Left colon (tissue), 2 donors: ENCODE measurements around the gene AKAP6. TPM values are rescaled to one million over a fixed set of nuclear protein-coding genes. Genes with fewer than 3 reads are reported as not detected.

Experiments used
- ATAC-seq: fragments of 200-7000 bp; cut with Tn5 transposase; one replicate; pipeline ENCODE4 v1.9.1; 2020; ENCODE audit warnings: mild to moderate bottlenecking, moderate library complexity
- DNase-seq, 2 donors: peaks; one replicate each; pipeline ENCODE4 v3.0.0-alpha.2; 2020
- intact Hi-C, 2 donors: fragments of 100-400 bp; cut with DNase I in 1 of 2; cut with micrococcal nuclease in 1 of 2; formaldehyde crosslinking; loops; one replicate each; pipeline versions ENCODE4 v1.11.2 to v1.14.0; 2022; cut with DNase I, micrococcal nuclease
- total RNA-seq, 2 donors: library from RNA; stranded (reverse); fragmentation: NEBNext Ultra II Directional; extraction: Animal tissue kit (Norgen Biotek cat#: 25700); gene quantifications; one replicate each; pipeline ENCODE4 v1.2.1, GENCODE V29; 2021
- donor health status: DM: no; HTN: no; CAD: no.
- donor health status: DM: yes; HTN: yes; CAD: no.

The AKAP6 gene
- total RNA-seq, 2 donors from 2014 or later, result 3.4 to 7.6 TPM

DNA sequence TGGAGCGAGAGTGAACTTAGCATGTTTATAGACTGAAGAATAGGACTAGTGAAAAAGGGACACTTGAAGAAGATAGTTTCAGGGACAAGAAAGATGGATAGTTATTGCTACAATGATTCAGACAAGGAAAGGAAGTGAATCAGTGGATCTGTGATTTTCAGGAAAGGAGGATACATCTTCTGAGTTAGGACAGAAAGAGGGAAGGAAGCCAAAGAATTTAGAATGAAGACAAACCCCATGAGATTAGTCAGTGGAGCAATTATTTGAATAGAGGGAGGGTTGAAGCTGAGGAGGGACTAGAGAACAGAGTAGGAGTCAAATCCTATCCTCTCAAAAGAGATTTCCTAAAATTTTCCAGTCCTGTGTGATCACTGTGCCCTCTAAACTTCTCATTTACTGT lies 282.7 kb downstream of the AKAP6 start:
- intact Hi-C loops, result no loop called here
- DNase-seq, result no peak
- no peak for ATAC-seq

DNA sequence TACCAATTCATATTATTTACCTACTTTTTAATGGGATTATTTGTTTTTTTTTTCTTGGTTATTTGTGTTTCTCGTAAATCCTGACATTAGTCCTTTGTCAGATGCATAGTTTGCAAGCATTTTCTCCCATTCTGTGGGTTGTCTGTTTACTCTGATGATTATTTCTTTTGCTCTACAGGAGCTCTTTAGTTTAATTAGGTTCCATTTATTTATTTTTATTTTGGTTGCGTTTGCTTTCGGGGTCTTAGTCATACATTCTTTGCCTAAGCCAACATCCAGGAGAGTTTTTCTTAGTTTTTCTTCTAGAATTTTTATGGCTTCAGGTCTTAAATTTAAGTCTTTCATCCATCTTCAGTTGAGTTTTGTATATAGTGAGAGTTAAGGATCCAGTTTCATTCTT lies 289.9 kb downstream of the AKAP6 start:
- intact Hi-C loops, result no loop called here
- ATAC-seq (no peak), DNase-seq (no peak)

DNA sequence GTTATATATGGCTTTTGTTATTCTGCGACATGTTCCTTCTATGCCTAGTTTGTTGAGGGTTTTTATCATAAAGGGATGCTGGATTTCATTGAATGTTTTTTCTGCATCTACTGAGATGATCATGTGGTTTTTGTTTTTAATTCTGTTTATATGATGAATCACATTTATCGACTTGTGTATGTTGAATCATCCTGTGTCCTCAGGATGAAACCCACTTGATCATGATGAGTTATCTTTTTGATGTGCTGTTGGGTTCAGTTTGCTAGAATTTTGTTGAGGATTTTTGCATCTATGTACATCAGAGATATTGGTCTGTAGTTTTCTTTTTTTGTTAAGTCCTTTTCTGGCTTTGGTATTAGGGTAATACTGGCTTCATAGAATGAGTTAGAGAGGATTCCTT lies 291.2 kb downstream of the AKAP6 start:
- intact Hi-C loops, result no loop called here
- ATAC-seq (no peak), DNase-seq (no peak)

GRCh38 chr14:32620724-32621123 lies 291.6 kb downstream of the AKAP6 start:
- DNase-seq, result no peak
- no peak for ATAC-seq
- intact Hi-C loops, result no loop called here

DNA sequence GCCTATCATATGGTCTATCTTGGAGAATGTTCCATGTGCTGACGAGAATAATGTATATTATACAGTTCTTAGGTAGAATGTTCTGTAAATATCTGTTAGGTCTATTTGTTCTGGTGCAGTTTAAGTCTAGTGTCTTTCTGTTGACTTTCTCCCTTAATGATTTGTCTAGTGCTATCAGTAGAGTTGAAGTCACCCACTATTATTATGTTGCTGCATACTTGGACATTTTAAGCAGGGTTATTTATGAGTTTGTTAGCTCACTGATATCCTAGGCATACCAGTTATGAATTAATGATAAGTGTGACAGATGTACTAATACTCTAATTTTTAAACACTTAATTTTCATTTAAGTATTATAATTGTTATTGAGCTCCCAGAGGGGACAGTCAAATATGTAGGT lies 292.5 kb downstream of the AKAP6 start:
- intact Hi-C loops, result no loop called here
- DNase-seq (no peak), ATAC-seq (no peak)

DNA sequence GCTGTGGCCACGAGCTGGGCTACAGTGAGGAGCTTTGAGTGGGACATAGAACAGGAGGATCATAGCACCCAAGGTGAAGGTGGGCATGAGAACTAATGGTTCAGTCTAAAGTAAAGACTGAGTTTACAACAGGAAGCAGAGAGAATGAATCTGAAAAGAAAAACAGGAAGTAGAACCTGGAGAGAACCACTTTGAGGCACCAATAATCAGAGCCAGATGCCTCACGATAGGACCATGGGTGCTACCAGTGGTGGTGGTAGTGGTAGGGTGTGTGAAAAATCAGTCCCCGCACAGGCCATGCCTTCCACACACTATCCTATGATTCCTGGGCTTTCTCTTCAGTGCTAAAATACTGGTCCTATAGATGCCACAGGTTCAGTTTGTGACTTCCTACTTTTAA lies 293.6 kb downstream of the AKAP6 start:
- intact Hi-C loops, result no loop called here
- ATAC-seq, result no peak
- no peak for DNase-seq

DNA sequence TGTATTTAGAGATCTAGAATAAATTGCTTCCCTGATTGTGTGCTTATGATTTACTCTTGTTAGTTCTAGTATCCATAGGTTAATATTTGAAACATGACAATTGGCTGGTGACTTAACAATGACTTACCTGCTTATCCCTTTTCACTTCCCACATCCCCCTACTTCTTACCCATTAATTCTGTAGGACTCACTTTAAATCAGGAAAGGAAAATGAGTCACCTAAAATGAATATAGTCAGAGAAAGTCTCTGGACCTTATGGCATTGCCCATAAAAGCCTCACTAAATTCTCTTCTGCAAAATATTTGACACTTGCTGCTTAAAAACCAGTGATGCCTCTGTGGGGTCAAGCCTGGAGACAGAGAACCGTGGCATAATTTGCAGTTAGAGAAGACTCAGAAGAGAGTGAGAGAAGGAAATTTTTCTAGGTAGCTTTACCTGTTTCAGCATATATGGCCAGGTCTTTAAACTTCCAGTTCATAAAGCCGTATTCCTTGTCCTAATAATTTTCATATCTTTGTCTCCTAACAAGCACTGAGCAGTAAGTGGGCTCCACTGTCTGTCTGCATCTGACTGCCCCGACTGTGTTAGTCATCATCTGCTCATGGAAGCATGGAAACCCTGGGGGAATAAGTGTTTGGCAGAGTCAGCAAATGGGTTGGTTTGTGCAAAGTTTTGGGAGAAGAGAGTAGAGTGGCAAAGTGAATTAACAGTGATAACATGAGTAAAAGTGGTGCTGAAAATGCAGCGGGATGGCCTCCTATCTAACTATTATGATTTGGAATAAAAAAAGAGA lies 294.4 kb downstream of the AKAP6 start:
- ATAC-seq (no peak), DNase-seq (no peak)
- intact Hi-C loops, result no loop called here

- DNase-seq (no peak), ATAC-seq (no peak)
- intact Hi-C loops, result no loop called here
Observed at GRCh38 chr14:32625211-32625610, 296.1 kb downstream of the AKAP6 start.

DNA sequence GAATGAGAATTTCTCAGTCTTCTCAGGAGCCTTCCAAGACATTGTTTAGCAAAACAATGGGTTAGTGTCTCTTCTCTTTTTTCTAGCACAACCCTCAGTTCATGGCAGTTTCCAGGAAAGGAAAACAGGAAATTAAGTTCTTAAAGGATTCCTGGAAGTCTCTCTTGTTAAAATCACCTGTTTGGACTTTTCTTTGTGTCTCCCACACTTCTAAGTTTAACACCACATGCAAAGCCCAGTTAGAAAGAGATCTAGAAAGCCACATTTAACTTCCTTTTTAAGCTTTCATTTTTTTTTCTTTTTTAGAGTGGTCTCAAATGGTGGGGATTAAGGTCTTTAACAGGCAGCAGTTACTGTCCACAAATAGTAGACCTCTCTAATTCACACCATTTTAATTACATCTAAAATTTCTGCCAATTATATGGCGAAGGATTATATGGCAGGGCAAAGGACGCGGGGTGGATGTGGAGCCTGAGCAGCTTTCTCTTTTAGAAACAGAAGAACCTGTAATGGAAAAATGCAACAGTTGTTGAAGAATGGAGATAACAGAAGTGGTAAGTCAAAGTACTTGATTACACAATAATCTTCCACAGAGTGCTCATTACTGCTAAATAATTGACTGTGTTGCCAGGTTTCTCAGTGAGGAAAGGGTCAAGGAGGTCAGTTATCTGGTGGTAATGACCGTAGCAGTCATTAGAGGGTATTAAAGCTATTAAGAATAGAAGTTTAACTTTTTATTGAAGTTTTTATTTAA lies 298.6 kb downstream of the AKAP6 start:
- no peak for ATAC-seq
- intact Hi-C loops, result no loop called here
- DNase-seq, result no peak

GRCh38 chr14:32629236-32629635 lies 300.1 kb downstream of the AKAP6 start:
- intact Hi-C loops, result no loop called here
- ATAC-seq, result no peak
- DNase-seq, result no peak

GRCh38 chr14:32630701-32631100 lies 301.6 kb downstream of the AKAP6 start:
- no peak for DNase-seq
- ATAC-seq, result no peak
- intact Hi-C loops, result no loop called here

GRCh38 chr14:32633224-32633859 lies 304.2 kb downstream of the AKAP6 start:
- intact Hi-C loops, result no loop called here
- ATAC-seq, result no peak

DNA sequence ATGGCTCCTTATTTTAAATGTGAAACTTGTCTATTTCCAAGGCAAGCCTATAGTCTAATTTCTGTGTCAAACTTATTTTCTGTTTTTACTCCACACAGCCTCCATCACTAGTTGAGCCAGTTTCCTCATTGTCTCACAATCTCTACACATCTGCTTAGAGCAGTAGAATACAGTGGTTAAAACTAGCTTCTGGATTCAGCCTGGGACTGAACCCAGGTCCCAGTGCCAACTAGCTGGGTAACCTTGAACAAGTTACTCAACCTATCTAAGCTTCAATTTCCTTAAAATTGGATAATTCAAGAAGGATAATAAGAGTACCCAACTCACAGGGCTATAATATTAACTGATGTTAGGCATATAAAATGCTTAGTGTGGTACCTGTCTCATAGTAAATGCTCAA lies 304.8 kb downstream of the AKAP6 start:
- no peak for DNase-seq
- no peak for ATAC-seq
- intact Hi-C loops, result no loop called here

More at GRCh38 chr14:32633224-32633859, 304.2 kb downstream of the AKAP6 start:
- DNase-seq, result no peak

DNA sequence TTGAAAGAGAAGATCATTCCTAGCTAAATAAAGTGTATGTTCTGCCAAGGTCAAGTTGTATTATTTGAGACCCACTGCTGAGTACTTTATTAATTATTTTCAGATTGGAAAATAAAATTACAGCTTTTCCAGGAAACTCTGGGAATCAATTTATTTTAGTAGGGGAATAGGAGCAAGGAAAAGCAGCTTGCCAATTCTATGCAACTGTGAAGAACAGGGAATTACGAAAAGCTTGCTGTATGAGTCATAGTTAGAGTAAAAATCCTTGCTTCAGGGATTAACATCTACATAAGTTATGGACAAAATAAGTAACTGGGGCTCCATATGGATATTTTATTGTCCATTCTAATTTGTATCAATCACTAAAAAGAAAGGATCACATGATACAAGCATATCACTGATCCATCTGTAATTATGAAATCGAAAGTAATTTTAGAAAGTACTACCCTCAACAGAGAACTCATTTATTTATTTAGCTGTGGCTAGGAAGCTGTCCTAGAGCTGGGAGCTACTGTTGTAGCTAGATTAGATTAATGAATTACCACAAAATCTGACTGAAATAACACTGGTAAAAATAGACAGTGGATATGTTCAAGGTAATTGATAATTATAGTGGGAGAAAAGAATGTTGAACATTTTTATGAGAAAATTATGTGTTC lies 306.1 kb downstream of the AKAP6 start:
- intact Hi-C loops, result no loop called here
- DNase-seq, result no peak
- no peak for ATAC-seq

DNA sequence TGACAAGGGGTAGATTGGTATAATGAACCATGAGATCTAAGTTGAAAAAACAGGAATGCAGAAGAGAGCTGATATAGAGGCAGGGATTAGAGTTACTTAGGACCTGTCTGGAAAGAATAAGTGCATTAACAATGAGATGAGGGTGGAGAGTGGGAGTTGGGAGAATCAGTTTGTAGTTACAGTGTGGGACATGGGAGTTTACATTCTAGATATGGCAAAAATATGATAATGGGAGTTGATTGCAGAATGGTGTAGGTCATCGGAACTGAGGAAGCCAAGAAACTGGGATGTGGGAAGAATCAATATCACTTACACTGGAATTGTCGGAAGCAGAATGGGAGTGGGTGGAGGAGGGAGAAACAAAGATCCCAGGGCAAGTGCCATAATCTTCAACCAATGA lies 308.5 kb downstream of the AKAP6 start:
- DNase-seq (no peak), ATAC-seq (no peak)
- intact Hi-C loops, result no loop called here

DNA sequence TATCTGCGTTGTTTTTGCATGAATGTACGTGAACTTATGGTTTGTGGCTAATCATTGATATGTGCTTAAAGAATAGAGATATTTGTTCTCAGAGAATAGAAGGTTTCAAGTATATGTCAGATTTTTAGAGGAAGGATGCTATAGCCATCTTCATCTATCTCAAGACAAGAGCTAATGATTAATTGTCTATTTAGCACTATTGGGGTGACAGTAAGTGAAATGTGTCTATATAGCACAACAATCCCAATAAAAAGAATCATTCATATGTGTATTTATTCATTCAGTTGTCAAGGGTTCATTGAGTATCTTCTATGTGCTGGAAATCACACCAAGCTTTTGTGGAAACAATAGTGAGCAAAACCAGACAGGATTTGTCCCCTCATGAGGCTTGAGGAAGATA lies 310.1 kb downstream of the AKAP6 start:
- DNase-seq (no peak), ATAC-seq (no peak)
- intact Hi-C loops, result no loop called here

DNA sequence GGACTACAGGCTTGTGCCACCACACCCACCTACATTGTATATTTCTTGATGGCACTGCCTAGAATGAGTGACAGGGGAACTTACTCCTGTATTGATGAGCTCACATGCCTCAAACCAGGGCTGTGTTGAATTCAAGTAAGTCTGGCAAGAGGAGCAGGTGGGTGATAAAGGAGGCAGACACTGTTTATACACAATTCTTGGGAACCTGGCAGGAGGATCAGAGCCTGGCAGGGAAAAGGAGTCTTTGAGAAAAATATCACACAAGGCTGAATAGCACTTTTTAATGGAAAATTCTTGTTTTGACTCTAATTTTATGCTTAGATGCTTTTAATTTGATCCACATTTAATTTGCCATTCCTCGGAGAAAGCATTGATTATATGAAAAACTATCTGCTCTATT lies 316.5 kb downstream of the AKAP6 start:
- no peak for DNase-seq
- ATAC-seq, result no peak
- intact Hi-C loops, result no loop called here

DNA sequence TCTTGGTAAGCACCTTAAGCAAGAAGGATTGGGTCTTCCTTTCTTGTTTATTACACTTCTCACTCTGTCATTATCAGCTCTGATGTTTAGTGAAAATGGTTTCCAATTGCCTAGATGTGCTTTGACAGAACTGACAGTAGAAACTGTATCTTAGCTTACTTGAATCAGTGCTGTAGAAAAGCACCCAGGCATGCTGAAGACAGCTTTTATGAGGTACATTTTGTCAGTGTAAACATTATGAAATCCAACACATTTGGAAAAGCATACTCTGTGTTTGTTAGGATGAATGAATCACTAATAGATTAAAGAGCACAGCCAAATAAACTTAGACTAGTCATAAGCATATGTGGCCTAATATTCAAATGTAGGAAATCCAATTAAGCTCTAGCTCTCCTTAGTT lies 319.3 kb downstream of the AKAP6 start:
- ATAC-seq, result no peak
- intact Hi-C loops, result no loop called here
- DNase-seq, result no peak

DNA sequence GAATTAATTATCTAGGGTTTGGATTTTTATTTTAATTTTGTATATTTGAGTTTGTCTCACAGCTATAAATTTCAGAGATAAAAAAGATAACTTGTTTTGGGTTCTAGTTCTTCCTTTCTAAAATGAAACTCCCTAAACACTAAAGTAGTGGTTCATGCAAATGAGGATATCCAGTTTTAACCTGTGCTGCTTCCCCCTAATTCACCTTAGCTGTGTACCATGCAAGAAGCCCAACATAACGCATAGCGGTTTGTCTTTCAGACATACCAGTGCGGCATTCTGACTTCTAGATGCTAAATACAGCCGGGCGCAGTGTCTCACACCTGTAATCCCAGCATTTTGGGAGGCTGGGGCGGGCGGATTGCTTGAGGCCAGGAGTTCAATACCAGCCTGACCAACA lies 320.9 kb downstream of the AKAP6 start:
- DNase-seq, result no peak
- no peak for ATAC-seq
- intact Hi-C loops, result no loop called here

- ATAC-seq (no peak), DNase-seq (no peak)
- intact Hi-C loops, result no loop called here
Observed at GRCh38 chr14:32650665-32651064, 321.6 kb downstream of the AKAP6 start.
